LNCAP (cell line): ENCODE data around the gene MRPS24.

Experiments used
- TF ChIP-seq, protein P1 (sequence below): fragments of 450-650 bp; IDR thresholded peaks from 2 replicates; pipeline ENCODE4 v1.5.1; 2017; ENCODE audit warnings: mild to moderate bottlenecking

Gene MRPS24

DNA sequence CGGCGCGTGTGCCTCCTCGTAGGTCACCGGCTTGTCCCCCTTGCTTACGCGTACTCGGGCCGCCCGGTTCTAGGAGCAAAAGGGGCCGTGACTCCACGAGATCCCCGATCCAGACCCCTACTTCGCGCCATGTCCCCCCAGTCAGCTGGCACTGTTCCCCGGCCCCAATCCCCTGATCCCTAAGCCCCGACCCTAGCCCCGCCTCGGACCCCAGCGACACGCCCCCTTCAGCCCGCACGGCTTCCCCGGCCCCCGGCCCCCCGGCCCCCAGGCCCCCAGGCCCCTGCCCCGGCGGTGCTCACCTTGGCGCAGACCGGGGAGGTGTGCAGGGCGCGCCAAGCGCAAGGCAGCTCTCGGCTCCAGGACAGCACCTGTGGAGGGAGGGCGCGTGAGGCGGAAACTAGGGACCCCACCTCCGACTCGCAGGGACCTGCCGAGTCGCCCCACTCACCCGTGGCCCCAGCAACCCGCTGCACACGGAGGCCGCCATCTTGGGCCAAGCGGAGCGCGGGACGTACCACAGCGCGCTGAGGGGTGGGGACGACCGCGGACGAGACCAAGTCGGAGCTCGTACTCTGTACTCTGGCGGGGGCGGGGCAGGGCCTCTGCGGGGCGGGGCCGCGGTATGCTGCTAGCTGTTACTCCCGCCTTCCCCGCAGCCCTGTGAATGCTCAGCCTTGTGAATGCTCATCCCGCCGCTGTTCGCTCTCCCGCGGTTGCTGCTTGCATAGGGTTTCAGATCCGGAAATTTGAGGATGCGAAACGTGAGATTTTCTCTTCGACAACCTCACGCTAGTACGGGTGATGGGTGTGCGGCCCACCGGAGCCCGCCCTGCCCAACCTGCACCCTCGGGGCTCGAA is at the start of gene MRPS24:
TSS of gene MRPS24 (minus strand) at position 512 of the 861 bp plus-strand sequence. CDS start at position 490, 22 bp downstream.
- TF ChIP-seq, protein P1, sequence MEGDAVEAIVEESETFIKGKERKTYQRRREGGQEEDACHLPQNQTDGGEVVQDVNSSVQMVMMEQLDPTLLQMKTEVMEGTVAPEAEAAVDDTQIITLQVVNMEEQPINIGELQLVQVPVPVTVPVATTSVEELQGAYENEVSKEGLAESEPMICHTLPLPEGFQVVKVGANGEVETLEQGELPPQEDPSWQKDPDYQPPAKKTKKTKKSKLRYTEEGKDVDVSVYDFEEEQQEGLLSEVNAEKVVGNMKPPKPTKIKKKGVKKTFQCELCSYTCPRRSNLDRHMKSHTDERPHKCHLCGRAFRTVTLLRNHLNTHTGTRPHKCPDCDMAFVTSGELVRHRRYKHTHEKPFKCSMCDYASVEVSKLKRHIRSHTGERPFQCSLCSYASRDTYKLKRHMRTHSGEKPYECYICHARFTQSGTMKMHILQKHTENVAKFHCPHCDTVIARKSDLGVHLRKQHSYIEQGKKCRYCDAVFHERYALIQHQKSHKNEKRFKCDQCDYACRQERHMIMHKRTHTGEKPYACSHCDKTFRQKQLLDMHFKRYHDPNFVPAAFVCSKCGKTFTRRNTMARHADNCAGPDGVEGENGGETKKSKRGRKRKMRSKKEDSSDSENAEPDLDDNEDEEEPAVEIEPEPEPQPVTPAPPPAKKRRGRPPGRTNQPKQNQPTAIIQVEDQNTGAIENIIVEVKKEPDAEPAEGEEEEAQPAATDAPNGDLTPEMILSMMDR = no peak

DNA sequence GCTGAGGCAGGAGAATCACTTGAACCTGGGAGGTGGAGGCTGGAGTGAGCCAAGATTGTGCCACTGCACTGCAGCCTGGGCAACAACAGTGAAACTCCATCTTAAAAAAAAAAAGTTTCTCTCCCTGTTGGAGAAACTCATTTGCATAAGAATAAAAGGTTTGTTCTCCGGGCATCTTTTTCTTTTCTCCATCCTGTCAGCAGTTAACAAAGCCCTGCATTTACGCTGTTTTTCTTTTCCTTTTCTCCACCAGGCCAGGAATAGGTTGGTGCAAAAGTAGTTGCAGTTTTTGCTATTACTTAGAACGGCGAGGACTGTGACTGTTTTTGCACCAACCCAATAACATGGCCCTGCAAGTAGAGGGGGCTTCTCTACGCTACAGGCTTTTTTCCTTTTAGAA is 46.6 kb upstream of the MRPS24 start:
- TF ChIP-seq, protein P1 = no peak

DNA sequence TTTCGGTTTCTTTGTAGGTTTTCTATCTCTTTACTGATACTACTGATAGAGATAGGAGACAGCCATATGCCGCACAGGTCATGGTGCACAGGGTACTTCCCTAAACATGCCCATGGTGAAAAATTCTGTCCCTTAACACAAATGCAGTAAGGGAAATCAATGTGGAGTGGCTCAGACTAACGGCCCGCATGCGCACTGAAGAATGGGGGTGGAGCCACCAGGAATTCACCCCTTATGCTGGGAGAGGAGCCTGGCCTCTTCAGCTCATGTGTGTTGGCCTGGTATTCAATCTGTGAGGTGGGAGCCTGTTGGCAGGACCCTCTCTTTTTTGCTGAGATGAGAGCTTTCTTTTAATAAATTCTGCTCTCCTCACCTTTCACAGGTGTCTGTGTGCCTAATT is 45.5 kb upstream of the MRPS24 start:
- TF ChIP-seq, protein P1 = no peak

DNA sequence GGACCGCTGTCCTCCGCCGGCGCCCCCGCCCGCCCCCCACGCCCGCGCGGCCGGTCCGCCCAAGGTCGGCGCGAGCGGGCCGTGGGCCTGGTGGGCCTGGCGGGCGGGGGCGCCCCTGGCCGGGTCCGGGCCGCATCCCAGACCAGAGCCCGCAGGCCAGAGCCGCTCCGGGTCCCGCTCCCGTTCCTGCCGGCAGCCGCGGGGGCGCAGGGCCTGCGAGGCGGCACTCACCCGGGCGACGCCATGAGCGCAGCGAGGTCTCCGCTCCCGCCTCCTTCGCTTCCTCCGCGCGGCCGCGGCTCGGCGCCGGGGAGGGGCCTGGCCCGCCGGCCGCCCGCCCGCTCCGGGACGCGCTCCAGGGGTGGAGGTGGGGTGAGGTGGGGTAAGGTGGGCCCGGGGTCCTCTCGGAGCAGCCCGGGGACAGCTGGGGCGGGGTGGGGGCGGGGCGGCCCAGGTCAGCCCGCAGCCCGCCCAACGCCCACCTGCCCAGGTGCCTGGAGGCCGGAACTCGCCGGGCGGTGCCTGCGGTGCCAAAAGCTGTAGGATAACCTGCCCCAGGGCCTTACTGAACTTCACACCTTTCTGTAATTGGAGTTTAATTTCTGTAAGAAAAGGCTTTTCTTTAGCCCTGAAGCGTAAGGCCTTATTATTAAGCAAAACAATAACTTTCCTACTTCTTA is 37.2 kb upstream of the MRPS24 start, which contains the start of gene URGCP:
TSS of gene URGCP (minus strand) at position 266 of the 680 bp plus-strand sequence. CDS start at position 245, 21 bp downstream.
- TF ChIP-seq, protein P1 = no peak

DNA sequence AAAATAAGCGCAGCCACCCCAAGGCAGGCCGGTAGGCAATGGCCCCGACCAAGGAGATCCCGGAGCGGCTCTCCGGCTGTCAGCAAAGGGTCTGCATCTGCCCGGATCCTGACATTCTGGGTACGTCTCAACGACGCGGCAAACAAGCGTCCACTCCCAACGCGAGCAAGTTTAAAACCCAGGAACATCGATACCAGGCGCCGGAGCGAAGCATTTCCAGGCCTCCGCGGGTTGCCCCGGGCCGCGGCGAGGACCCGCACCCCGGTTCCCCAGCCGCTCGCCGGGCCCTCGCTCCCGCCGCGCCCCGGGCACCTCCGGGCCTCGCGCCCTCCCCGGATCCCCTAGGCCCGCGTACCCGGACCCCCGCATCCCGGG is 36.6 kb upstream of the MRPS24 start:
- TF ChIP-seq, protein P1 = no peak

DNA sequence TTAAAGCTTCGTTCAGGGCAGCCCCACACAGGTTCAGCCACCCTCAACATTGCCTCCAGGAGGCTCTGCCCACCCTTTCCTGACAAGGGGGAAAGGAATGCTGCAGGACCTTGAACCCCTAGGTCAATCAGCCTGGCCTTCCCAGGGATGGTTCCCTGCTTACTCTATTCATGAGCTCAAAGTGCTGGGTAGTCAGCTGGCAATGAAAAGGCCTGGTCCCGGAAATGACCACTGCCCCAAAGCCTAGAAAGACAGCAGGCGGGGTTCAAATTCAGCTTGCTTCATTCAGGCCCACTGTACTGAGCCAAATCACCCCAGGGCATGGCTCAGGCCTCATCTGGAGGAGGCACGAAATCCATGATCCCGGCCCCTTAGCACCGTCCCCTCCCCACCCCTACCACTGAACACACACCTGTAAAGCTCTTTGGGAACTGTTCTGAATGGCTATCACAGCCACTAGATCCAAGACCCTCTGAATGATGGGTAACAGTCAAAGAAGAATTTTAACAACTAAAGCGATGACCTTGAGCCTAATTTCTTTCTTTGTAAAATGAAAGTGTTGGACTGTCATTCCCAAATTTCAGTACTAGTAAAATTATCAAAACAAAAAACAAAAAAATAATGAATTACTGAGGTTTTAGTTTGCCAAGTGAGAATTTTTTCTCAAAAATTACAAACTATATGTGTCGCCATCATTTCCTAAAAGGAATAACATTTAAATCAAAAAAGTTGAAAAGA is 36.1 kb upstream of the MRPS24 start:
- TF ChIP-seq, protein P1 = no peak

DNA sequence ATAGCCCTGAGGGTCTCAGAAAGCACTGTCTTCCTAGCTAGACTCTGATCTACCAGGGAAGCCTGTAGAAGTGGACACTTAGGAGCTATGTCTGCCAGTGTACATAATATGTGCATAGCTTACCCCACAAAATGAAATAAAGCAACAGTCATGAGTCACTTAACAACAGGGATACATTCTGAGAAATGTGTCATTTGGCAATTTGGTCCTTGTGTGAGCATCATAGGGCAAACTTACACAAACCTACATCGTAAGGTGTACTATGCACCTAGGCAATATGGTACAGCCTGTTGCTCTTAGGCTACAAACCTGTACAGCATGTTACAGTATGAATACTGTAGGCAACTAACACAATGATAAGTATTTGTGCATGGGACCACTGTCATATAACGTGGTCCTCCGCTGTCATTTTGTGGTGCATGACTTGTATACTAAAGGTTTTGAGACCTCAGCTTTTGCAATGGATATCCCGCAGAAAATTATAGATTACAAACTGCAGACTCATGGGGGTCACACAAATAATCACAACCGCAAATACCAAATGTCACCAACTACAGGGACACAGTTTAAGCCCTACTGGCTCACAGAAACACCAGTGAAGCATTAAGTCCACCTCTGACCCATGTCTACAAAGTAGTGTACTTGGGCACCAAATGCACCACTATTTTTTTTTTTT is 35.4 kb upstream of the MRPS24 start:
- TF ChIP-seq, protein P1 = no peak
